Fibroblast of lung (primary cell): ENCODE data around the gene CLK4. TPM values are rescaled to one million over a fixed set of nuclear protein-coding genes. Genes with fewer than 3 reads are reported as not detected.

Experiments used
- DNase-seq, 2 donors: peaks; one replicate each; pipeline versions ENCODE4 v3.0.0 to v3.0.0-alpha.2; 2010; ENCODE audit warnings: low read depth in 2 of 2
- H2AFZ ChIP-seq: 2 replicates; pipeline ENCODE4 v1.5.1; 2012; ENCODE audit warnings: low read length, control low read depth, inconsistent platforms
- H3K27ac ChIP-seq: 2 replicates; pipeline ENCODE4 v1.5.1; 2011; ENCODE audit warnings: low read length, control low read depth; ENCODE audit not compliant: insufficient read depth
- H3K27me3 ChIP-seq: 2 replicates; pipeline ENCODE4 v1.5.1; 2011; ENCODE audit warnings: mild to moderate bottlenecking, low read length; ENCODE audit not compliant: control insufficient read depth, insufficient read depth
- H3K36me3 ChIP-seq: 2 replicates; pipeline ENCODE4 v1.5.1; 2011; ENCODE audit warnings: low read length; ENCODE audit not compliant: control insufficient read depth, insufficient read depth
- H3K4me1 ChIP-seq: 2 replicates; pipeline ENCODE4 v1.5.1; 2011; ENCODE audit warnings: low read length; ENCODE audit not compliant: control insufficient read depth, insufficient read depth; ENCODE audit errors: extremely low read depth
- H3K4me2 ChIP-seq: 2 replicates; pipeline ENCODE4 v1.5.1; 2011; ENCODE audit warnings: low read length, control low read depth; ENCODE audit not compliant: insufficient read depth; ENCODE audit errors: extremely low read depth
- H3K4me3 ChIP-seq, 4 experiments: fragments of 200-600 bp in 1 of 4; sonication (generic) in 1 of 4; replicated peaks in 1 of 4; 2 replicates each; pipeline ENCODE4 v1.5.1; 2011 to 2016; ENCODE audit warnings: low read length in 4 of 4, low read depth in 3 of 4, mild to moderate bottlenecking in 3 of 4, control low read depth in 2 of 4, inconsistent platforms in 1 of 4, mixed read lengths in 1 of 4; ENCODE audit not compliant: insufficient read depth in 1 of 4; ENCODE audit errors: control extremely low read depth in 1 of 4
- H3K79me2 ChIP-seq: 2 replicates; pipeline ENCODE4 v1.5.1; 2012; ENCODE audit warnings: mild to moderate bottlenecking, low read length, inconsistent platforms; ENCODE audit not compliant: control insufficient read depth, insufficient read depth
- H3K9ac ChIP-seq: 2 replicates; pipeline ENCODE4 v1.5.1; 2011; ENCODE audit warnings: mild to moderate bottlenecking, low read length, control low read depth; ENCODE audit not compliant: insufficient read depth
- H3K9me3 ChIP-seq: 2 replicates; pipeline ENCODE4 v1.5.1; 2012; ENCODE audit warnings: low read depth, low read length; ENCODE audit not compliant: control insufficient read depth, insufficient read depth
- H4K20me1 ChIP-seq: 2 replicates; pipeline ENCODE4 v1.5.1; 2011; ENCODE audit warnings: low read length; ENCODE audit not compliant: control insufficient read depth, insufficient read depth; ENCODE audit errors: extremely low read depth
- CTCF ChIP-seq, 2 donors: IDR thresholded peaks in 1 of 2; conservative IDR thresholded peaks in 1 of 2; 1 replicate in 1 of 2; 2 replicates in 1 of 2; pipeline ENCODE4 v1.5.1; 2011 to 2012; ENCODE audit warnings: low read length in 2 of 2, control low read depth in 1 of 2, inconsistent platforms in 1 of 2, low read depth in 1 of 2, mild to moderate bottlenecking in 1 of 2
- EZH2 ChIP-seq: IDR thresholded peaks from 2 replicates; pipeline ENCODE4 v1.5.1; 2012; ENCODE audit warnings: low read length, control low read depth, mild to moderate bottlenecking; ENCODE audit errors: missing control alignments
- polyA plus RNA-seq, 2 donors: library from polyadenylated mRNA; depleted of rRNA in 1 of 2; stranded (reverse) in 1 of 2; unstranded in 1 of 2; fragments of >200 nt; gene quantifications; 2 replicates each; pipeline ENCODE4 v1.2.1, GENCODE V29; 2011 to 2012; ENCODE audit warnings: missing spikeins in 1 of 2
- total RNA-seq: library from RNA; depleted of rRNA; stranded (reverse); fragments of >200 nt; gene quantifications from 2 replicates; pipeline ENCODE4 v1.2.1, GENCODE V29; 2014

The CLK4 gene
- total and polyA plus RNA-seq, 2 donors (not counting 1 experiment from before 2014, with no cell fraction given): 20.7 to 27.9 TPM

- DNase-seq: no peak
- Histone ChIP-seq H3K4me2 (no peak overlapping the region), H3K36me3 (no peaks in the 10 kb centered on the region), H3K9ac (no peak overlapping the region), H3K79me2 (no peaks in the 10 kb centered on the region), H3K27ac (no peak overlapping the region), H3K4me1 (no peaks in the 10 kb centered on the region), H3K4me3 (no peak overlapping the region), H3K27me3 (no peaks in the 10 kb centered on the region), H3K9me3 (no peaks in the 10 kb centered on the region), H2AFZ (no peak overlapping the region), H4K20me1 (no peaks in the 10 kb centered on the region)
- TF ChIP-seq CTCF (conservative IDR thresholded peaks at IDR 0.05 in 1 of 2, IDR thresholded peaks at IDR 0.05 in 1 of 2; ENCODE audit: low read depth in 1 of 2, low read length in 2 of 2) (no peak), EZH2 (no peak)
These were observed 65.9 kb downstream of the CLK4 start for GRCh38 chr5:178560911-178561310.

GRCh38 chr5:178557416-178557815 is 69.4 kb downstream of the CLK4 start:
- Histone ChIP-seq H2AFZ (no peak overlapping the region), H3K4me1 (no peaks in the 10 kb centered on the region), H4K20me1 (no peaks in the 10 kb centered on the region), H3K36me3 (no peaks in the 10 kb centered on the region), H3K9me3 (no peaks in the 10 kb centered on the region), H3K79me2 (no peaks in the 10 kb centered on the region), H3K27ac (no peak overlapping the region), H3K4me3 (no peak overlapping the region), H3K4me2 (no peak overlapping the region), H3K9ac (no peak overlapping the region), H3K27me3 (no peaks in the 10 kb centered on the region)
- no peak for DNase-seq
- TF ChIP-seq CTCF (conservative IDR thresholded peaks at IDR 0.05 in 1 of 2, IDR thresholded peaks at IDR 0.05 in 1 of 2; ENCODE audit: low read depth in 1 of 2, low read length in 2 of 2) (no peak), EZH2 (no peak)

- no peak overlapping the region for H3K4me2 ChIP-seq
- H3K27me3 ChIP-seq: no peaks in the 10 kb centered on the region
- no peaks in the 10 kb centered on the region for H4K20me1 ChIP-seq
- no peak overlapping the region for H2AFZ ChIP-seq
- TF ChIP-seq EZH2 (no peak), CTCF (conservative IDR thresholded peaks at IDR 0.05 in 1 of 2, IDR thresholded peaks at IDR 0.05 in 1 of 2; ENCODE audit: low read depth in 1 of 2, low read length in 2 of 2) (no peak)
- H3K79me2 ChIP-seq: no peaks in the 10 kb centered on the region
- H3K4me3 ChIP-seq: no peak overlapping the region
- no peak for DNase-seq
- no peak overlapping the region for H3K27ac ChIP-seq
- H3K9me3 ChIP-seq: no peaks in the 10 kb centered on the region
- no peaks in the 10 kb centered on the region for H3K4me1 ChIP-seq
- H3K36me3 ChIP-seq: no peaks in the 10 kb centered on the region
- H3K9ac ChIP-seq: no peak overlapping the region
These were observed 71.1 kb downstream of the CLK4 start for GRCh38 chr5:178555771-178556211.
